ENCODE data around the gene PSMA2.

GRCh38 chr7:42911454-42912447 is 20.2 kb downstream of the PSMA2 start, which contains the start of gene C7orf25:
- peak in 1 of 11 experiments; percentile 20 for TF ChIP-seq CTCF (IDR thresholded peaks at IDR 0.05 in 8 of 11, conservative IDR thresholded peaks at IDR 0.05 in 3 of 11)
- peak; percentile 91 to 96 (median 92) for TF ChIP-seq POLR2AphosphoS5 (IDR thresholded peaks at IDR 0.05)
- no peak for TF ChIP-seq POLR2A (IDR thresholded peaks at IDR 0.05)
